GM21528 (cell line): Measurements from ENCODE around the gene NFIB.

Experiments
- ATAC-seq: cut with Tn5 transposase; IDR thresholded peaks from one replicate; pipeline ENCODE4 v1.9.1; 2021; ENCODE audit warnings: mild to moderate bottlenecking, moderate library complexity; ENCODE audit not compliant: unreplicated experiment, low FRiP score

Gene NFIB

GRCh38 chr9:14061936-14062585 is 251.9 kb downstream of the NFIB start:
- no peak for ATAC-seq

GRCh38 chr9:14058325-14058688 is 255.6 kb downstream of the NFIB start:
- ATAC-seq, result no peak

DNA sequence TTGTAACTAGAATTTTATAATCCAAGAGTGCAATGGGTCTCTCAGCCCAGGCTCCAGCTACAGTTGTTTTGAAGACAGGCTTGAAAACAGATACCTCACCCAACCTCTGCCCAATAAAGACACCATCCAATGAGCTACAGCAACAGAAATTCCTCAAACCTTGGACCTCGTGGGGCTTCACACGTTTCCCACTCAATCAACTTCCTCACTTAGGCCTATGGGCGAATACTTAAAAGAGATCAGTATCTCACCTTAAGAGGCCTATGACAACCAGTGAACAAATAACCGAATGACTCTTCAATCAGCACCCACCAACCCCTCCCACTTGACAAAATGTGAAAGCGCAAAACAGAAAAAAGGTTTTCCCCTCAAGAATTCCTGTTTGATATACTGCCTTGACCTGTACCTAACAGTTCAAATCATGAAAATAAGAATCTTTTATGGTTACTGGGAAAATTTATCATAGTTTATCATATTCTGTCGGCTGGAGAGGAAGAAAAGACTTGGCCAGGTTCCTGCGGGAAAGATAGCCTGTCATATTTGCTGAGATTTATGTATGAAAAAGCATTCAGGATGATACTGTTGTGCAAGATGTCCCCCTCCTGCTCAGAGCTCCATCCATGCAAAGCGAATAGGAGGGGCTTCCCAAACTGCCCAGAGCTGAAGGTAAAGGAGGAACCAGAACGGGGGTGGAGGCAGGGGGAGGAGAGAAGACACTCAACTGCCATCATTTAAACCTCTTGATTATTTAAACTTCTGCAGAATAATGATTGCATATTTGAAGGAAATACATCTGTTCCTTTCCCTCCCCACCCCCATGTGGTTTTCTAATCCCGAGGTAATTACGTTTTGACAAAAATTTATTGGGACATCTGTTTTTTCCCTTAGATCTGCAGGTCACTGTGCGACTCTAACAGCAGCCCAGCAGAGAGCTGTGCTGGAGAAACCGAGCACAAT is 256.3 kb downstream of the NFIB start:
- no peak for ATAC-seq

DNA sequence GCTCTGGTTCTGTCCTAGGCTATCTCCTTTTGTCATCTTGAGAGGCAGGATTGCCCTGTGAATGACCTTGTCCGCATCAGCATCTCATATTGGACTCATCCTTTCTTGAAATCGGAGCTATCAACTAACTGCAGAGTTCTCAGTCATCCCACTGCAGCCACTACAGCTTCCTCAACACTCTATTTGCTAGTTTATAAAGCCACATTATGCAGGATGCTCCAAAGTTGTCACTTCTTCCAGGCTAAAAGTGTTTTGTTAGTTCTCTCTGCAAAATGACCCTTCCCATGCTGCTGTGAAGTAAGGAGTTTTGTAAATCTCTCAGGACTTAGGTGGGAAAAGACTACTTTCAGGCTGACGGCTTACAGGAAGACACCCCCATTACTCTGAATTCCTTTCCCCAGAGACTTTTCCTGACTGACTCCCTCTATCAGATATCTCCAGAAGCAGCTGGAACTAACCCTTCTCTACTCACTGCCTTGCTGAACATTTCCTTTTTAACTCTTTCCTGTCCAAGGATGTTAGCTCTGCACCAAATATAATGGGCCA is 257.6 kb downstream of the NFIB start:
- no peak for ATAC-seq

- no peak for ATAC-seq
Observed at GRCh38 chr9:14054096-14054495, 259.8 kb downstream of the NFIB start.

DNA sequence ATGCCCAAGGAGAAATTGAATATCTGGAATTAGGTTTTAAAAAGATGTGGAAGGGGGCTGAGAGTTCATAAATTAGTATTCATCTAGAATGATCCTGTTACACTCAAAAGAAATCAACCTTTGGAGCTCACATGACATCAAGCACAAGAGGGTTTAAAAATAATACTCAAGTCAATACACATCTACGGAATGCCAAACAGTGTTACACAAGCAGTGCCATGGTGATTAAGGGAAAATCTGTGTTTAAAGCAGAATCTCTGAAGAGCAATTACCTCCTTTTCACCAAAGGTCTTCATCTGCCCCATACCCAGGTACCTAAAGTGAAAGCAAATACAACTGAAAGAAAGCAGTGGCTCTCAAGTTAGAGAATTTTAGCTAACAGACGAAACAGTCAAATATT is 261.6 kb downstream of the NFIB start:
- ATAC-seq, result no peak

- no peak for ATAC-seq
Observed at GRCh38 chr9:14051419-14051818, 262.5 kb downstream of the NFIB start.

- no peak for ATAC-seq
Observed at GRCh38 chr9:14043483-14043882, 270.5 kb downstream of the NFIB start.

DNA sequence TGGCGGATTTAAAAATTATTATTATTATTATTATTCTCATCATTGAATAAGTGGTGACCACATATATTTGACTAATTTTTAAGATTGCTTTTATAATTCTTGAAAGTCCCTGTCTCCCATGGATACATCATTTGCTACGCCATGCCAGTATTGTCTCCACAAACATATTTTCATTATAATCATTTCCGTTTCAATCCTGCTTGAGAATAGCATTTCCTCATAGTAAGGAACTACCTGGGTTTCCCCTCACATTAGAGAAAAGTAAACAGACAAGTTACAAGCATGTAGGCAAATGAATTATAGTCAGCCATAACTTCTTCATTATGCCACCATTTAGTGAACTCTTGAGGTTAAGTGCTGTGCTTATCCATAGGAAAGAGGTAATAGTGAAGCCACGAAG is 276.6 kb downstream of the NFIB start:
- ATAC-seq, result no peak

GRCh38 chr9:14033067-14033466 is 280.9 kb downstream of the NFIB start:
- ATAC-seq, result no peak
